ENCODE results near the gene CFDP1. TPM values are rescaled to one million over a fixed set of nuclear protein-coding genes. Genes with fewer than 3 reads are reported as not detected.

The CFDP1 gene
- total and polyA plus RNA-seq, 2 donors (not counting 3 experiments of a cell fraction or from before 2014, with no cell fraction given), result 17.8 to 53.8 TPM

GRCh38 chr16:75383141-75383540 lies 50.2 kb downstream of the CFDP1 start:
- H3K27ac ChIP-seq (ENCODE audit: insufficient read depth, low read depth, low read length), result no peak overlapping the region
- no peak overlapping the region for H3K4me3 ChIP-seq (replicated peaks in 1 of 3; ENCODE audit: insufficient read depth in 1 of 3, low read depth in 1 of 3, low read length in 3 of 3)
- no peak overlapping the region for H3K9ac ChIP-seq (replicated peaks; ENCODE audit: extremely low read depth, insufficient read depth, low read length)
- BruUV-seq (replicated peaks), result no TSS peak
- H3K4me2 ChIP-seq (ENCODE audit: insufficient read depth, low read length), result no peak overlapping the region
- H3K9me3 ChIP-seq (replicated peaks; ENCODE audit: control insufficient read depth, insufficient read depth, low read length), result no peaks in the 10 kb centered on the region
- H3K36me3 ChIP-seq (ENCODE audit: control insufficient read depth in 2 of 2, extremely low read depth in 1 of 2, insufficient read depth in 2 of 2, low read length in 2 of 2), result no peaks in the 10 kb centered on the region
- TF ChIP-seq CTCF (IDR thresholded peaks at IDR 0.05; ENCODE audit: extremely low read depth in 1 of 2, insufficient read depth in 1 of 2, low read depth in 1 of 2, low read length in 2 of 2), result no peak
- TF ChIP-seq MYC (IDR thresholded peaks at IDR 0.05; ENCODE audit: low read depth, low read length), result no peak
- TF ChIP-seq POLR2AphosphoS5 (IDR thresholded peaks at IDR 0.05; ENCODE audit: insufficient read depth, low read depth, low read length), result no peak
- TF ChIP-seq POLR2A (IDR thresholded peaks at IDR 0.05; ENCODE audit: low read depth, low read length), result no peak
- TF ChIP-seq GATA2 (IDR thresholded peaks at IDR 0.05; ENCODE audit: insufficient read depth, insufficient read length, low read depth, low read length), result no peak
- TF ChIP-seq EZH2 (IDR thresholded peaks at IDR 0.05; ENCODE audit: borderline replicate concordance, low read depth, low read length, severe bottlenecking), result no peak
- no peak for TF ChIP-seq JUN (IDR thresholded peaks at IDR 0.05; ENCODE audit: borderline replicate concordance, insufficient read depth, insufficient read length, low read depth)
- no peak for TF ChIP-seq MAX (IDR thresholded peaks at IDR 0.05; ENCODE audit: insufficient read depth, insufficient read length)
- no peak for TF ChIP-seq FOS (IDR thresholded peaks at IDR 0.05; ENCODE audit: borderline replicate concordance, insufficient read depth, low read length)
- ChIA-PET POLR2A (no interaction called here), CTCF (interaction anchor here (0.7 to 7.5 kb wide), 9 partner anchors 10 to 184 kb away, joined by 3 to 120 read pairs (median 4); no protein-coding TSS in a partner anchor)
- no peaks in the 10 kb centered on the region for H3K27me3 ChIP-seq (ENCODE audit: control insufficient read depth in 2 of 2, insufficient read depth in 2 of 2, low read length in 2 of 2)
- DNase-seq (ENCODE audit: low read depth, low spot score) (no peak), FAIRE-seq (no peak)
- no peaks in the 10 kb centered on the region for H3K9me1 ChIP-seq (replicated peaks; ENCODE audit: control insufficient read depth, extremely low read depth, insufficient read depth, low read length)
- no peaks in the 10 kb centered on the region for H4K20me1 ChIP-seq (replicated peaks; ENCODE audit: control insufficient read depth, extremely low read depth, insufficient read depth, low read length)
- peaks cover 50% of the 10 kb centered on the region for H3K4me1 ChIP-seq (ENCODE audit: control insufficient read depth, extremely low read depth, insufficient read depth, low read length)
- dilution Hi-C loops (cut with MboI; ENCODE audit: extremely low pct_ligation_motif_present, low sequenced_read_pairs) (no loop called here), intact Hi-C loops (cut with micrococcal nuclease) (no loop called here)
- H2AFZ ChIP-seq (ENCODE audit: low read depth, low read length), result no peak overlapping the region
- H3K79me2 ChIP-seq (ENCODE audit: control insufficient read depth, insufficient read depth, low read length), result no peaks in the 10 kb centered on the region
